H1 (cell line): ENCODE data around the gene CUL4B. TPM values are rescaled to one million over a fixed set of nuclear protein-coding genes. Genes with fewer than 3 reads are reported as not detected.

ENCODE experiments used
- CTCF ChIA-PET: fragments of 300-600 bp; sonication (Branson Sonifier 250); formaldehyde crosslinking; loops from one replicate; lab custom pipeline; 2021; ENCODE audit not compliant: partially characterized antibody; lab: Charles Lee
- POLR2A ChIA-PET: fragments of 300-600 bp; sonication (Branson Sonifier 250); formaldehyde crosslinking; loops from one replicate; lab custom pipeline; 2021; ENCODE audit warnings: inconsistent platforms; ENCODE audit not compliant: partially characterized antibody; lab: Charles Lee
- DNase-seq, 2 experiments: peaks; one replicate each; pipeline versions ENCODE4 v3.0.0 to v3.0.0-alpha.2; 2010 to 2022; ENCODE audit warnings: low spot score in 2 of 2, low read depth in 1 of 2, mixed read lengths in 1 of 2
- FAIRE-seq: peaks from 2 replicates; lab custom pipeline; 2011; peaks lifted over from hg19 to GRCh38; lab: Jason Lieb, UNC
- H2AFZ ChIP-seq: 2 replicates; pipeline ENCODE4 v1.8.1; 2012; ENCODE audit warnings: low read length, inconsistent platforms
- H2AK5ac ChIP-seq: 2 replicates; pipeline ENCODE4 v1.6.1; 2013; ENCODE audit warnings: low read depth, low read length
- H2BK120ac ChIP-seq: replicated peaks from 2 replicates; pipeline ENCODE3; 2013; ENCODE audit warnings: low read depth, low read length, inconsistent platforms
- H2BK12ac ChIP-seq: 2 replicates; pipeline ENCODE4 v1.6.1; 2013; ENCODE audit warnings: low read depth, low read length
- H2BK15ac ChIP-seq: 2 replicates; pipeline ENCODE4 v1.6.1; 2013; ENCODE audit warnings: low read length
- H2BK20ac ChIP-seq: 2 replicates; pipeline ENCODE4 v1.6.1; 2013; ENCODE audit warnings: low read length
- H2BK5ac ChIP-seq: 2 replicates; pipeline ENCODE4 v1.6.1; 2013; ENCODE audit warnings: low read depth, low read length
- H3K14ac ChIP-seq: 2 replicates; pipeline ENCODE4 v1.6.1; 2013; ENCODE audit warnings: inconsistent platforms; ENCODE audit not compliant: insufficient read length
- H3K18ac ChIP-seq: 2 replicates; pipeline ENCODE4 v1.6.1; 2013; ENCODE audit warnings: low read length; ENCODE audit errors: extremely low read depth
- H3K23ac ChIP-seq: 2 replicates; pipeline ENCODE4 v1.6.1; 2013; ENCODE audit warnings: inconsistent platforms; ENCODE audit not compliant: insufficient read length
- H3K23me2 ChIP-seq: 2 replicates; pipeline ENCODE4 v1.6.1; 2013; ENCODE audit warnings: low read depth, low read length
- H3K27ac ChIP-seq: 2 replicates; pipeline ENCODE4 v1.6.1; 2011; ENCODE audit warnings: low read depth, low read length, inconsistent platforms
- H3K27me3 ChIP-seq, 4 experiments: replicated peaks in 1 of 4; 1 replicate in 1 of 4; 2 replicates in 3 of 4; pipeline versions ENCODE4 v1.6.1 to v1.8.1; 2011 to 2013; ENCODE audit warnings: low read length in 3 of 4, mild to moderate bottlenecking in 3 of 4, inconsistent platforms in 2 of 4, mixed read lengths in 2 of 4, moderate library complexity in 1 of 4; ENCODE audit not compliant: control insufficient read depth in 3 of 4, insufficient read depth in 3 of 4; ENCODE audit errors: extremely low read depth in 1 of 4
- H3K36me3 ChIP-seq, 4 experiments: 2 replicates each; pipeline versions ENCODE4 v1.6.1 to v1.8.1; 2011 to 2013; ENCODE audit warnings: mild to moderate bottlenecking in 4 of 4, low read length in 3 of 4, moderate library complexity in 2 of 4, control low read depth in 1 of 4, inconsistent platforms in 1 of 4; ENCODE audit not compliant: insufficient read depth in 4 of 4, control insufficient read depth in 2 of 4
- H3K4ac ChIP-seq: replicated peaks from 2 replicates; pipeline ENCODE3; 2013; ENCODE audit warnings: low read length, low read depth, mixed read lengths, inconsistent platforms; ENCODE audit not compliant: insufficient read length
- H3K4me1 ChIP-seq, 4 experiments: replicated peaks in 1 of 4; 1 replicate in 1 of 4; 2 replicates in 3 of 4; pipeline versions ENCODE4 v1.6.1 to v1.8.1; 2011 to 2013; ENCODE audit warnings: low read length in 3 of 4, inconsistent platforms in 2 of 4, mixed read lengths in 1 of 4; ENCODE audit not compliant: insufficient read depth in 4 of 4, control insufficient read depth in 3 of 4
- H3K4me2 ChIP-seq, 2 experiments: 2 replicates each; pipeline versions ENCODE4 v1.6.1 to v1.8.1; 2011 to 2013; ENCODE audit warnings: low read depth in 2 of 2, low read length in 2 of 2, control low read depth in 1 of 2, inconsistent platforms in 1 of 2, mild to moderate bottlenecking in 1 of 2; ENCODE audit not compliant: insufficient read depth in 1 of 2
- H3K4me3 ChIP-seq, 4 experiments: fragments of 200-600, 300-600 bp in 1 of 4; sonication (generic), shearing (Covaris generic), sonication (Bioruptor Twin) in 1 of 4; 2 replicates each; pipeline versions ENCODE4 v1.5.1 to v1.8.1; 2011 to 2016; ENCODE audit warnings: low read length in 4 of 4, low read depth in 3 of 4, control low read depth in 2 of 4, inconsistent platforms in 2 of 4, mild to moderate bottlenecking in 2 of 4, mixed read lengths in 1 of 4, moderate library complexity in 1 of 4; ENCODE audit not compliant: insufficient read depth in 2 of 4; ENCODE audit errors: extremely low read depth in 1 of 4
- H3K56ac ChIP-seq: replicated peaks from 2 replicates; pipeline ENCODE3; 2013; ENCODE audit warnings: low read depth, mild to moderate bottlenecking, mixed read lengths, low read length, inconsistent platforms; ENCODE audit not compliant: insufficient read length
- H3K79me1 ChIP-seq: 2 replicates; pipeline ENCODE4 v1.6.1; 2013; ENCODE audit warnings: low read depth, low read length, control low read depth
- H3K79me2 ChIP-seq, 2 experiments: 2 replicates each; pipeline versions ENCODE4 v1.6.1 to v1.8.1; 2012 to 2013; ENCODE audit warnings: low read length in 2 of 2, mild to moderate bottlenecking in 2 of 2, inconsistent platforms in 1 of 2; ENCODE audit not compliant: insufficient read depth in 2 of 2, control insufficient read depth in 1 of 2
- H3K9ac ChIP-seq, 4 experiments: replicated peaks in 1 of 4; 1 replicate in 1 of 4; 2 replicates in 3 of 4; pipeline versions ENCODE4 v1.6.1 to v1.8.1; 2011 to 2013; ENCODE audit warnings: low read depth in 3 of 4, low read length in 3 of 4, control low read depth in 2 of 4, mild to moderate bottlenecking in 2 of 4, moderate library complexity in 2 of 4, inconsistent platforms in 1 of 4; ENCODE audit errors: extremely low read depth in 1 of 4
- H3K9me3 ChIP-seq, 2 experiments: 2 replicates each; pipeline versions ENCODE4 v1.6.1 to v1.8.1; 2012 to 2013; ENCODE audit warnings: mild to moderate bottlenecking in 2 of 2, moderate library complexity in 2 of 2, control low read depth in 1 of 2, inconsistent platforms in 1 of 2, low read depth in 1 of 2, low read length in 1 of 2, mixed read lengths in 1 of 2; ENCODE audit not compliant: insufficient read depth in 2 of 2
- H4K20me1 ChIP-seq, 2 experiments: replicated peaks in 1 of 2; 2 replicates each; pipeline versions ENCODE3 to v1.8.1; 2011 to 2013; ENCODE audit warnings: inconsistent platforms in 2 of 2, low read length in 2 of 2, mild to moderate bottlenecking in 1 of 2; ENCODE audit not compliant: insufficient read depth in 2 of 2, control insufficient read depth in 1 of 2
- H4K5ac ChIP-seq: 2 replicates; pipeline ENCODE4 v1.6.1; 2013; ENCODE audit warnings: low read length, low read depth, mixed read lengths, inconsistent platforms; ENCODE audit not compliant: insufficient read length
- H4K8ac ChIP-seq: 2 replicates; pipeline ENCODE4 v1.8.0; 2013; ENCODE audit warnings: mild to moderate bottlenecking, moderate library complexity, low read length, inconsistent platforms; ENCODE audit not compliant: insufficient read depth; ENCODE audit errors: extremely low read depth
- H4K91ac ChIP-seq: replicated peaks from 2 replicates; pipeline ENCODE3; 2013; ENCODE audit warnings: low read length, mixed read lengths, inconsistent platforms; ENCODE audit not compliant: insufficient read length
- MAFK ChIP-seq: IDR thresholded peaks from 2 replicates; pipeline ENCODE4 v1.6.1; 2012; ENCODE audit warnings: low read depth, mild to moderate bottlenecking, improper control_type of control experiment, low read length
- POU5F1 ChIP-seq: IDR thresholded peaks from 2 replicates; pipeline ENCODE4 v1.6.1; 2011; ENCODE audit warnings: low read depth, mild to moderate bottlenecking, low read length, moderate library complexity
- RNF2 ChIP-seq: fragments of 200-900, 300-1000 bp; sonication (generic); IDR thresholded peaks from 2 replicates; pipeline ENCODE4 v1.7.1; 2016; ENCODE audit warnings: borderline replicate concordance, low read depth, mild to moderate bottlenecking, antibody characterized with exemption, low read length; ENCODE audit not compliant: poor library complexity, severe bottlenecking; ENCODE audit errors: missing control alignments
- SAP30 ChIP-seq: fragments of 300-600 bp; sonication (generic); IDR thresholded peaks from 2 replicates; pipeline ENCODE4 v1.7.1; 2012; ENCODE audit warnings: low read length, moderate library complexity, mild to moderate bottlenecking, inconsistent platforms; ENCODE audit not compliant: insufficient read depth, insufficient replicate concordance
- TAF7 ChIP-seq: optimal IDR thresholded peaks from 2 replicates; pipeline ENCODE3; 2011; ENCODE audit warnings: low read depth, mild to moderate bottlenecking, inconsistent platforms, low read length, moderate library complexity, borderline replicate concordance
- TCF12 ChIP-seq: IDR thresholded peaks from 2 replicates; pipeline ENCODE4 v1.6.1; 2011; ENCODE audit warnings: low read depth, mild to moderate bottlenecking, low read length
- WGBS, 2 experiments: shearing (Covaris generic) in 1 of 2; methylation state at CpG; one replicate each; pipeline versions ENCODE4 v1.1.6 to v1.1.7; 2013 to 2015; ENCODE audit warnings: low lambda C conversion rate in 2 of 2, mixed read lengths in 2 of 2, inconsistent platforms in 1 of 2, low coverage in 1 of 2, missing lambda C conversion rate in 1 of 2; ENCODE audit not compliant: insufficient replicate concordance in 2 of 2, insufficient coverage in 1 of 2, insufficient read length in 1 of 2; ENCODE audit errors: extremely low coverage in 1 of 2, missing lambda C conversion rate in 1 of 2; 5-methylcytosine and 5-hydroxymethylcytosine counted together
- polyA plus RNA-seq, 7 experiments: library from polyadenylated mRNA; depleted of rRNA in 3 of 7; stranded (reverse) in 5 of 7; unstranded in 2 of 7; fragments of >200 nt in 5 of 7; fragments of 200-250 nt in 2 of 7; gene quantifications; 1 replicate in 5 of 7; 2 replicates in 1 of 7; 4 replicates in 1 of 7; pipeline versions ENCODE4 v1.2.1 to v1.2.3, GENCODE V29; 2011 to 2013; ENCODE audit warnings: missing spikeins in 2 of 7, mixed read lengths in 2 of 7
- total RNA-seq: library from RNA; stranded (reverse); fragmentation: NEBNext Ultra II Directional; extraction: Animal tissue kit (Norgen Biotek cat#: 25700); gene quantifications from 2 replicates; pipeline ENCODE4 v1.2.1, GENCODE V29; 2021
- TF ChIP-seq, protein P1 (sequence below): IDR thresholded peaks from 2 replicates; pipeline ENCODE4 v1.6.1; 2012; ENCODE audit warnings: low read length, inconsistent platforms
- TF ChIP-seq, protein P2 (sequence below): IDR thresholded peaks from 2 replicates; pipeline ENCODE4 v1.6.1; 2011; ENCODE audit warnings: low read length, improper control_type of control experiment

The CUL4B gene
- total and polyA plus RNA-seq, 2 of the 8 experiments (the other 6 are each of a cell fraction or from before 2014, with no cell fraction given), result 11.7 to 44.0 TPM

DNA sequence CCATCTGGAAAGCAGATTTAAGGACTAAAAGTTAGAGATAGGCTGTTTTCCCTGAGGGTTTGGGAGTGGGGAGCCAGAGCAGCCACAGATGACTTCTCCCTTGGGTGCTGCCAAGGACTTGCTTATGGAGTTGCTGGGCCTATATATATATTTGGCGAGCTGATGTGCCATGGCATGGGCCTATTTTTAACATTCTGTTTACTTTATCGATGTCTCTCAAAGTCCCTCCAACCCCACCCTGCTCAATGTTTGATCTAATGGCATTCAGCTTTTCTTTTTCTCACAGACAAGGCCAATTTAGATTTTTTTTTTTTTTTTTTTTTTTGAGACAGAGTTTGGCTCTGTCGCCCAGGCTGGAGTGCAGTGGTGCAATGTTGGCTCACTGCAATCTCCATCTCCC, 6.1 kb upstream of the CUL4B start:
- Histone ChIP-seq H3K23ac (no peak overlapping the region), H2AK5ac (no peak overlapping the region), H2BK5ac (no peak overlapping the region), H3K9ac (no peak overlapping the region), H3K56ac (no peak overlapping the region), H2BK15ac (no peak overlapping the region), H3K4ac (no peak overlapping the region), H2BK12ac (no peak overlapping the region), H3K4me2 (no peak overlapping the region), H3K18ac (no peak overlapping the region), H3K79me1 (no peaks in the 10 kb centered on the region), H2BK120ac (no peak overlapping the region), H3K9me3 (no peaks in the 10 kb centered on the region), H4K5ac (no peak overlapping the region), H3K79me2 (no peaks in the 10 kb centered on the region), H3K27ac (no peak overlapping the region), H4K91ac (no peak overlapping the region), H3K23me2 (0 out of 2 replicates have a peak, but pooled peaks cover 1% of the 10 kb centered on the region), H3K27me3 (no peaks in the 10 kb centered on the region)
- CTCF ChIA-PET, result no interaction called here
- FAIRE-seq (no peak), DNase-seq (no peak)
- no peak for TF ChIP-seq TCF12
- TF ChIP-seq POU5F1, result no peak
- no peak for TF ChIP-seq MAFK
- TF ChIP-seq, protein P1, sequence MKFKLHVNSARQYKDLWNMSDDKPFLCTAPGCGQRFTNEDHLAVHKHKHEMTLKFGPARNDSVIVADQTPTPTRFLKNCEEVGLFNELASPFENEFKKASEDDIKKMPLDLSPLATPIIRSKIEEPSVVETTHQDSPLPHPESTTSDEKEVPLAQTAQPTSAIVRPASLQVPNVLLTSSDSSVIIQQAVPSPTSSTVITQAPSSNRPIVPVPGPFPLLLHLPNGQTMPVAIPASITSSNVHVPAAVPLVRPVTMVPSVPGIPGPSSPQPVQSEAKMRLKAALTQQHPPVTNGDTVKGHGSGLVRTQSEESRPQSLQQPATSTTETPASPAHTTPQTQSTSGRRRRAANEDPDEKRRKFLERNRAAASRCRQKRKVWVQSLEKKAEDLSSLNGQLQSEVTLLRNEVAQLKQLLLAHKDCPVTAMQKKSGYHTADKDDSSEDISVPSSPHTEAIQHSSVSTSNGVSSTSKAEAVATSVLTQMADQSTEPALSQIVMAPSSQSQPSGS, result no peak
- TF ChIP-seq RNF2, result no peak
- TF ChIP-seq, protein P2, sequence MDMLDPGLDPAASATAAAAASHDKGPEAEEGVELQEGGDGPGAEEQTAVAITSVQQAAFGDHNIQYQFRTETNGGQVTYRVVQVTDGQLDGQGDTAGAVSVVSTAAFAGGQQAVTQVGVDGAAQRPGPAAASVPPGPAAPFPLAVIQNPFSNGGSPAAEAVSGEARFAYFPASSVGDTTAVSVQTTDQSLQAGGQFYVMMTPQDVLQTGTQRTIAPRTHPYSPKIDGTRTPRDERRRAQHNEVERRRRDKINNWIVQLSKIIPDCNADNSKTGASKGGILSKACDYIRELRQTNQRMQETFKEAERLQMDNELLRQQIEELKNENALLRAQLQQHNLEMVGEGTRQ, result no peak
- TF ChIP-seq SAP30, result no peak
- no peak for TF ChIP-seq TAF7
- TF ChIP-seq, all 59 proteins: peak for 0
- POLR2A ChIA-PET, result no interaction called here
- H4K20me1 ChIP-seq, result no peaks in the 10 kb centered on the region
- no peaks in the 10 kb centered on the region; a peak in 2 of 7 replicates for H3K4me1 ChIP-seq
- H2BK20ac ChIP-seq, result no peak overlapping the region
- no peak overlapping the region for H3K14ac ChIP-seq
- H2AFZ ChIP-seq, result no peak overlapping the region
- H4K8ac ChIP-seq, result no peak overlapping the region
- H3K36me3 ChIP-seq, result no peaks in the 10 kb centered on the region
- H3K4me3 ChIP-seq, result no peak overlapping the region
- WGBS, 2 experiments, result no CpG with 5 or more reads among the region's 3 CpGs
